IMR-90 (cell line): ENCODE measurements around the gene PAX5. TPM values are rescaled to one million over a fixed set of nuclear protein-coding genes. Genes with fewer than 3 reads are reported as not detected.

Source experiments
- ATAC-seq: fragments of 200-7000 bp; cut with Tn5 transposase; 2 replicates; pipeline ENCODE4 v1.9.1; 2020; ENCODE audit warnings: low read depth, mild to moderate bottlenecking, moderate library complexity
- BruUV-seq: library from RNA; stranded (reverse); fragments of 400-500 nt; replicated peaks from 2 replicates; lab custom pipeline; 2021; lab: Mats Ljungman, UMichigan
- CTCF ChIA-PET: fragments of 300-600 bp; formaldehyde crosslinking; extraction: SDS; loops from one replicate; lab custom pipeline; 2021; ENCODE audit warnings: antibody characterized with exemption; lab: Yijun Ruan, JAX
- POLR2A ChIA-PET: fragments of 300-600 bp; sonication (Branson Sonifier 250); formaldehyde crosslinking; loops from one replicate; lab custom pipeline; 2022; ENCODE audit warnings: antibody characterized with exemption; ENCODE audit not compliant: unreplicated experiment; lab: Charles Lee
- DNase-seq: peaks from one replicate; pipeline ENCODE4 v3.0.0; 2013
- H2AFZ ChIP-seq: replicated peaks from 2 replicates; pipeline ENCODE3; 2013; ENCODE audit warnings: low read length, mild to moderate bottlenecking; ENCODE audit not compliant: poor library complexity
- H2AK5ac ChIP-seq: 2 replicates; pipeline ENCODE4 v1.6.1; 2013; ENCODE audit warnings: low read depth, low read length, inconsistent platforms
- H2AK9ac ChIP-seq: replicated peaks from 2 replicates; pipeline ENCODE3; 2013; ENCODE audit warnings: mild to moderate bottlenecking, low read depth, low read length, moderate library complexity; ENCODE audit not compliant: poor library complexity
- H2BK120ac ChIP-seq: 2 replicates; pipeline ENCODE4 v1.6.1; 2013; ENCODE audit warnings: low read depth, low read length, inconsistent platforms
- H2BK15ac ChIP-seq: 3 replicates; pipeline ENCODE4 v1.6.1; 2013; ENCODE audit warnings: low read depth, low read length, inconsistent platforms
- H2BK20ac ChIP-seq: 2 replicates; pipeline ENCODE4 v1.6.1; 2013; ENCODE audit warnings: low read depth, mild to moderate bottlenecking, inconsistent platforms, low read length, moderate library complexity
- H2BK5ac ChIP-seq: 2 replicates; pipeline ENCODE4 v1.6.1; 2013; ENCODE audit warnings: mild to moderate bottlenecking, low read depth, low read length, inconsistent platforms; ENCODE audit not compliant: poor library complexity, severe bottlenecking
- H3K14ac ChIP-seq: replicated peaks from 2 replicates; pipeline ENCODE4 v1.6.1; 2013; ENCODE audit warnings: low read depth, low read length, inconsistent platforms
- H3K18ac ChIP-seq: 2 replicates; pipeline ENCODE4 v1.6.1; 2013; ENCODE audit warnings: low read depth, low read length, control low read depth
- H3K23ac ChIP-seq: 2 replicates; pipeline ENCODE4 v1.6.1; 2013; ENCODE audit warnings: low read depth, low read length, inconsistent platforms
- H3K27ac ChIP-seq: 2 replicates; pipeline ENCODE4 v1.5.1; 2013; ENCODE audit warnings: mild to moderate bottlenecking, control low read depth, low read length; ENCODE audit not compliant: insufficient read depth
- H3K27me3 ChIP-seq: 2 replicates; pipeline ENCODE4 v1.6.1; 2013; ENCODE audit warnings: low read length; ENCODE audit not compliant: control insufficient read depth, insufficient read depth
- H3K36me3 ChIP-seq: 2 replicates; pipeline ENCODE4 v1.6.1; 2013; ENCODE audit warnings: low read length, mixed read lengths; ENCODE audit not compliant: control insufficient read depth, insufficient read depth
- H3K4ac ChIP-seq: 2 replicates; pipeline ENCODE4 v1.6.1; 2013; ENCODE audit warnings: low read depth, low read length, inconsistent platforms
- H3K4me1 ChIP-seq: 2 replicates; pipeline ENCODE4 v1.6.1; 2013; ENCODE audit warnings: low read length, mixed read lengths; ENCODE audit not compliant: control insufficient read depth, insufficient read depth
- H3K4me2 ChIP-seq: 2 replicates; pipeline ENCODE4 v1.6.1; 2013; ENCODE audit warnings: low read depth, mild to moderate bottlenecking, control low read depth, low read length, moderate library complexity
- H3K4me3 ChIP-seq: 2 replicates; pipeline ENCODE4 v1.5.1; 2013; ENCODE audit warnings: low read depth, mild to moderate bottlenecking, control low read depth, low read length, moderate library complexity; ENCODE audit not compliant: insufficient read depth
- H3K56ac ChIP-seq: 2 replicates; pipeline ENCODE4 v1.6.1; 2013; ENCODE audit warnings: low read length, inconsistent platforms; ENCODE audit not compliant: insufficient read depth; ENCODE audit errors: extremely low read depth
- H3K79me1 ChIP-seq, 2 experiments: 2 replicates each; pipeline ENCODE4 v1.6.1; 2013; ENCODE audit warnings: low read length in 2 of 2, inconsistent platforms in 1 of 2, low read depth in 1 of 2
- H3K9ac ChIP-seq: 2 replicates; pipeline ENCODE4 v1.6.1; 2013; ENCODE audit warnings: low read depth, low read length, control low read depth
- H3K9me1 ChIP-seq: 2 replicates; pipeline ENCODE4 v1.6.1; 2013; ENCODE audit warnings: low read length, inconsistent platforms; ENCODE audit not compliant: insufficient read depth
- H3K9me3 ChIP-seq: 2 replicates; pipeline ENCODE4 v1.6.1; 2013; ENCODE audit warnings: low read length; ENCODE audit not compliant: control insufficient read depth, insufficient read depth
- H4K20me1 ChIP-seq: 2 replicates; pipeline ENCODE4 v1.6.1; 2013; ENCODE audit warnings: low read length, inconsistent platforms; ENCODE audit not compliant: insufficient read depth
- H4K5ac ChIP-seq: 2 replicates; pipeline ENCODE4 v1.6.1; 2013; ENCODE audit warnings: mild to moderate bottlenecking, low read depth, low read length, control low read depth
- H4K8ac ChIP-seq, 2 experiments: 2 replicates each; pipeline ENCODE4 v1.6.1; 2013; ENCODE audit warnings: low read depth in 2 of 2, low read length in 2 of 2, control low read depth in 1 of 2, inconsistent platforms in 1 of 2
- H4K91ac ChIP-seq: 2 replicates; pipeline ENCODE4 v1.6.1; 2013; ENCODE audit warnings: low read depth, low read length, inconsistent platforms; ENCODE audit not compliant: insufficient read depth
- BHLHE40 ChIP-seq: fragments of 150-350 bp; IDR thresholded peaks from 2 replicates; pipeline ENCODE4 v1.6.1; 2016; ENCODE audit warnings: mild to moderate bottlenecking, low read depth, low read length
- CEBPB ChIP-seq: IDR thresholded peaks from 2 replicates; pipeline ENCODE4 v1.6.1; 2012; ENCODE audit warnings: low read depth, low read length, improper control_type of control experiment
- CHD1 ChIP-seq: IDR thresholded peaks from 2 replicates; pipeline ENCODE4 v1.6.1; 2012; ENCODE audit warnings: low read depth, low read length, improper control_type of control experiment
- FOS ChIP-seq: fragments of 150-350 bp; IDR thresholded peaks from 2 replicates; pipeline ENCODE4 v1.6.1; 2016; ENCODE audit warnings: low read depth, low read length
- MAFK ChIP-seq: IDR thresholded peaks from 2 replicates; pipeline ENCODE4 v1.6.1; 2012; ENCODE audit warnings: low read depth, low read length, improper control_type of control experiment
- MAZ ChIP-seq: IDR thresholded peaks from 2 replicates; pipeline ENCODE4 v1.6.1; 2012; ENCODE audit warnings: low read depth, mild to moderate bottlenecking, low read length, improper control_type of control experiment, moderate library complexity, borderline replicate concordance
- MXI1 ChIP-seq: IDR thresholded peaks from 2 replicates; pipeline ENCODE4 v1.6.1; 2012; ENCODE audit warnings: low read depth, mild to moderate bottlenecking, low read length, moderate library complexity, borderline replicate concordance
- NFE2L2 ChIP-seq: fragments of 150-350 bp; IDR thresholded peaks from 2 replicates; pipeline ENCODE4 v1.6.1; 2016; ENCODE audit warnings: low read depth, mild to moderate bottlenecking, low read length
- POLR2A ChIP-seq: IDR thresholded peaks from 2 replicates; pipeline ENCODE4 v1.6.1; 2012; ENCODE audit warnings: mild to moderate bottlenecking, low read depth, low read length
- RAD21 ChIP-seq: IDR thresholded peaks from 2 replicates; pipeline ENCODE4 v1.6.1; 2012; ENCODE audit warnings: low read length, improper control_type of control experiment
- RCOR1 ChIP-seq: IDR thresholded peaks from 2 replicates; pipeline ENCODE4 v1.6.1; 2012; ENCODE audit warnings: mild to moderate bottlenecking, low read length, improper control_type of control experiment; ENCODE audit not compliant: insufficient replicate concordance
- RFX5 ChIP-seq: IDR thresholded peaks from 2 replicates; pipeline ENCODE4 v1.8.0; 2012; ENCODE audit warnings: low read depth, mild to moderate bottlenecking, low read length, moderate library complexity
- SMC3 ChIP-seq: fragments of 150-350 bp; IDR thresholded peaks from 2 replicates; pipeline ENCODE4 v1.6.1; 2016; ENCODE audit warnings: low read depth, mild to moderate bottlenecking, antibody characterized with exemption, low read length, moderate library complexity
- WGBS, 2 experiments: methylation state at CpG; one replicate each; pipeline versions ENCODE4 v1.1.5 to v1.1.7; 2013; ENCODE audit warnings: missing lambda C conversion rate in 2 of 2; ENCODE audit not compliant: insufficient read length in 1 of 2; ENCODE audit errors: extremely low coverage in 2 of 2; 5-methylcytosine and 5-hydroxymethylcytosine counted together
- dilution Hi-C: fragments of 300-500 bp; cut with HindIII; formaldehyde crosslinking; loops from one replicate; pipeline ENCODE4 v1.14.3; 2018; ENCODE audit warnings: low sequenced_read_pairs; ENCODE audit not compliant: unreplicated experiment
- in situ Hi-C: fragments of 300-500 bp; cut with MboI; formaldehyde crosslinking; loops from 3 replicates; pipeline ENCODE4 v1.14.3; 2019; ENCODE audit warnings: low sequenced_read_pairs, inconsistent platforms, mixed read lengths
- intact Hi-C: fragments of 100-400 bp; cut with micrococcal nuclease; formaldehyde crosslinking; loops from 2 replicates; pipeline ENCODE4 v1.10.0; 2022
- polyA plus RNA-seq, 3 experiments: library from polyadenylated mRNA; depleted of rRNA; stranded (reverse); fragments of >200 nt; gene quantifications; 2 replicates each; pipeline ENCODE4 v1.2.3, GENCODE V29; 2012; ENCODE audit warnings: low replicate concordance in 1 of 3
- total RNA-seq: library from RNA; depleted of rRNA; stranded (reverse); fragments of >200 nt; gene quantifications from 2 replicates; pipeline ENCODE4 v1.2.3, GENCODE V29; 2012
- TF ChIP-seq, protein P1 (sequence below): fragments of 150-350 bp; IDR thresholded peaks from 2 replicates; pipeline ENCODE4 v1.6.1; 2017; ENCODE audit warnings: mild to moderate bottlenecking, antibody characterized with exemption, low read length, low read depth
- TF ChIP-seq, protein P2 (sequence below): conservative IDR thresholded peaks from 2 replicates; pipeline ENCODE4 v1.5.1; 2012; ENCODE audit warnings: mild to moderate bottlenecking, low read depth, low read length, improper control_type of control experiment
- TF ChIP-seq, protein P3 (sequence below): fragments of 150-350 bp; IDR thresholded peaks from 2 replicates; pipeline ENCODE4 v1.6.1; 2016; ENCODE audit warnings: low read depth, mild to moderate bottlenecking, low read length, moderate library complexity, borderline replicate concordance

PAX5 gene
- total and polyA plus RNA-seq, 2 of the 4 experiments (the other 2 are of a cell fraction): not detected

- no peak overlapping the region for H2AK5ac ChIP-seq
- H3K27ac ChIP-seq: no peak overlapping the region
- H3K4me2 ChIP-seq: no peak overlapping the region
- BruUV-seq: no TSS peak
- DNase-seq (no peak), ATAC-seq (no peak)
- no peak overlapping the region for H4K91ac ChIP-seq
- H2BK20ac ChIP-seq: no peak overlapping the region
- no peak overlapping the region for H2BK5ac ChIP-seq
- H4K20me1 ChIP-seq: peaks cover 11% of the 10 kb centered on the region; the same call in 1 of the 2 replicates
- H3K18ac ChIP-seq: no peak overlapping the region
- H3K79me1 ChIP-seq: no peaks in the 10 kb centered on the region
- H3K9me1 ChIP-seq: no peaks in the 10 kb centered on the region; the same call in 1 of the 2 replicates
- H3K23ac ChIP-seq: no peak overlapping the region
- no peak overlapping the region for H3K14ac ChIP-seq
- H2BK120ac ChIP-seq: no peak overlapping the region
- H3K4me3 ChIP-seq: no peak overlapping the region
- no peak overlapping the region for H3K9ac ChIP-seq
- H4K8ac ChIP-seq: no peak overlapping the region
- POLR2A ChIA-PET: no interaction called here
- H2BK15ac ChIP-seq: no peak overlapping the region
- no peak overlapping the region for H3K4ac ChIP-seq
- H4K5ac ChIP-seq: no peak overlapping the region
- H3K56ac ChIP-seq: no peak overlapping the region
- no peaks in the 10 kb centered on the region for H3K36me3 ChIP-seq
- peaks cover 82% of the 10 kb centered on the region for H3K27me3 ChIP-seq
- in situ Hi-C loops (no loop called here), dilution Hi-C loops (no loop called here), intact Hi-C loops (no loop called here)
- H2AK9ac ChIP-seq: no peak overlapping the region
- no peaks in the 10 kb centered on the region; the same call in 1 of the 2 replicates for H3K4me1 ChIP-seq
- WGBS, 2 experiments: no CpG with 5 or more reads among the region's 8 CpGs
- no peak for TF ChIP-seq POLR2A
- TF ChIP-seq MAZ: no peak
- TF ChIP-seq BHLHE40: no peak
- TF ChIP-seq CEBPB: no peak
- no peak for TF ChIP-seq CHD1
- TF ChIP-seq, protein P1, sequence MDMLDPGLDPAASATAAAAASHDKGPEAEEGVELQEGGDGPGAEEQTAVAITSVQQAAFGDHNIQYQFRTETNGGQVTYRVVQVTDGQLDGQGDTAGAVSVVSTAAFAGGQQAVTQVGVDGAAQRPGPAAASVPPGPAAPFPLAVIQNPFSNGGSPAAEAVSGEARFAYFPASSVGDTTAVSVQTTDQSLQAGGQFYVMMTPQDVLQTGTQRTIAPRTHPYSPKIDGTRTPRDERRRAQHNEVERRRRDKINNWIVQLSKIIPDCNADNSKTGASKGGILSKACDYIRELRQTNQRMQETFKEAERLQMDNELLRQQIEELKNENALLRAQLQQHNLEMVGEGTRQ: no peak
- TF ChIP-seq, protein P2, sequence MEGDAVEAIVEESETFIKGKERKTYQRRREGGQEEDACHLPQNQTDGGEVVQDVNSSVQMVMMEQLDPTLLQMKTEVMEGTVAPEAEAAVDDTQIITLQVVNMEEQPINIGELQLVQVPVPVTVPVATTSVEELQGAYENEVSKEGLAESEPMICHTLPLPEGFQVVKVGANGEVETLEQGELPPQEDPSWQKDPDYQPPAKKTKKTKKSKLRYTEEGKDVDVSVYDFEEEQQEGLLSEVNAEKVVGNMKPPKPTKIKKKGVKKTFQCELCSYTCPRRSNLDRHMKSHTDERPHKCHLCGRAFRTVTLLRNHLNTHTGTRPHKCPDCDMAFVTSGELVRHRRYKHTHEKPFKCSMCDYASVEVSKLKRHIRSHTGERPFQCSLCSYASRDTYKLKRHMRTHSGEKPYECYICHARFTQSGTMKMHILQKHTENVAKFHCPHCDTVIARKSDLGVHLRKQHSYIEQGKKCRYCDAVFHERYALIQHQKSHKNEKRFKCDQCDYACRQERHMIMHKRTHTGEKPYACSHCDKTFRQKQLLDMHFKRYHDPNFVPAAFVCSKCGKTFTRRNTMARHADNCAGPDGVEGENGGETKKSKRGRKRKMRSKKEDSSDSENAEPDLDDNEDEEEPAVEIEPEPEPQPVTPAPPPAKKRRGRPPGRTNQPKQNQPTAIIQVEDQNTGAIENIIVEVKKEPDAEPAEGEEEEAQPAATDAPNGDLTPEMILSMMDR: no peak
- no peak for TF ChIP-seq SMC3
- TF ChIP-seq FOS: no peak
- TF ChIP-seq RAD21: no peak
- TF ChIP-seq MXI1: no peak
- no peak for TF ChIP-seq RFX5
- TF ChIP-seq, protein P3, sequence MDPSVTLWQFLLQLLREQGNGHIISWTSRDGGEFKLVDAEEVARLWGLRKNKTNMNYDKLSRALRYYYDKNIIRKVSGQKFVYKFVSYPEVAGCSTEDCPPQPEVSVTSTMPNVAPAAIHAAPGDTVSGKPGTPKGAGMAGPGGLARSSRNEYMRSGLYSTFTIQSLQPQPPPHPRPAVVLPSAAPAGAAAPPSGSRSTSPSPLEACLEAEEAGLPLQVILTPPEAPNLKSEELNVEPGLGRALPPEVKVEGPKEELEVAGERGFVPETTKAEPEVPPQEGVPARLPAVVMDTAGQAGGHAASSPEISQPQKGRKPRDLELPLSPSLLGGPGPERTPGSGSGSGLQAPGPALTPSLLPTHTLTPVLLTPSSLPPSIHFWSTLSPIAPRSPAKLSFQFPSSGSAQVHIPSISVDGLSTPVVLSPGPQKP: no peak
- no peak for TF ChIP-seq MAFK
- TF ChIP-seq RCOR1: no peak
- no peak for TF ChIP-seq NFE2L2
- H2AFZ ChIP-seq: no peak overlapping the region
- peaks cover 2% of the 10 kb centered on the region for H3K9me3 ChIP-seq
- CTCF ChIA-PET: interaction anchor here (0.5 kb wide), 1 partner anchor 596 kb away, joined by 3 read pairs; no protein-coding TSS in a partner anchor
Measured at GRCh38 chr9:37040508-37041127, 6.5 kb upstream of the PAX5 start.
